ENCODE results near the gene MYBPC1. TPM values are rescaled to one million over a fixed set of nuclear protein-coding genes. Genes with fewer than 3 reads are reported as not detected.
A peak's percentile ranks its signal among the peaks of the same experiment; 100 is the strongest.

The MYBPC1 gene
- total RNA-seq, 2 donors from 2014 or later: not detected

- ATAC-seq (no peak), DNase-seq (no peak)
- Mint-ChIP-seq H3K4me1 (no peaks in the 10 kb centered on the region), H3K27ac (no peak overlapping the region), H3K36me3 (ENCODE audit: low read depth) (no peaks in the 10 kb centered on the region), H3K4me3 (no peak overlapping the region), H3K27me3 (peaks cover 19% of the 10 kb centered on the region)
- no peaks in the 10 kb centered on the region for H3K9me3 ChIP-seq (ENCODE audit: control insufficient read depth, low read length, poor library complexity, severe bottlenecking)
Measured at GRCh38 chr12:101609198-101609597, 14.4 kb downstream of the MYBPC1 start.

DNA sequence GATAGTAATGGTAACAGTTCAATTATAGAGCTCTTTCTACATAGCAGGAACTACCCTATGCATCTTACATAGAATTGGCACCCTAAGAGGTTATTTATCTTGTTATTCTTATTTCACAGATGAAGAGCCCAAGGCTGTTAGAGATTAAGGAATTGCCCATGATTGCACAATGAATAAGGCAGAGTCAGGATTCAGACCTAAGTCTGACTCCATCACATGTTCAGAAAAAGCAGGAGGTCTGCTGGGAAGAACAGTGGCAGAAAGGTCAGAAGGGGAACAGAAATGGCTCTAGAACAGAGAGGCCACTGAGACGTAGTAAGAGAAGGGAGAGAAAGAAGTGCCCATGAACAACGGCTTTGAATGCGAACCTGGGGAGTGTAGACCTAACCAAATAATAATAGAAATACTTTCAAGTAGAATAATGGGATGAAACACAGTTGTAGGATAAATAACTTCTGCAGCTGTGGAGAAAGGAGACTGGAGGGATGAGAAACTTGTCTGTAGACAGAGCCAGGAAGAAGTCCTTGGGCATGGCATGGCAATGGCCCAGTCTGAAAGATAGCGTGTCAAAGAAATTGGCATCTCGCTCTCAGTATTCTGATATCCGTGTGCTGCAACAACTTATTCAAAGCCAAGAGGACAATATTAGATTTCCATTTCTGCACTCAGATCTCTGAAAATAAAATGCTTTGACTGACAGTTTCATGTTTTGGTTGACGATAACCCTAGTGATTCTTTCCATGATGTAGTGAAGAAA is 17.6 kb downstream of the MYBPC1 start:
- H3K27me3 Mint-ChIP-seq: peaks cover 14% of the 10 kb centered on the region
- no peak overlapping the region for H3K4me3 Mint-ChIP-seq
- no peaks in the 10 kb centered on the region for H3K36me3 Mint-ChIP-seq (ENCODE audit: low read depth)
- ATAC-seq: no peak
- H3K4me1 Mint-ChIP-seq: peaks cover 8% of the 10 kb centered on the region
- H3K9me3 ChIP-seq (ENCODE audit: control insufficient read depth, low read length, poor library complexity, severe bottlenecking): no peaks in the 10 kb centered on the region
- H3K27ac Mint-ChIP-seq: no peak overlapping the region
- no peak for DNase-seq

- no peak for ATAC-seq
- Mint-ChIP-seq H3K36me3 (ENCODE audit: low read depth) (no peaks in the 10 kb centered on the region), H3K27me3 (peaks cover 12% of the 10 kb centered on the region), H3K27ac (peak overlapping the region; percentile 22), H3K4me1 (peaks cover 8% of the 10 kb centered on the region), H3K4me3 (no peak overlapping the region)
- no peak for DNase-seq
- H3K9me3 ChIP-seq (ENCODE audit: control insufficient read depth, low read length, poor library complexity, severe bottlenecking): no peaks in the 10 kb centered on the region
Measured at GRCh38 chr12:101616027-101616494, 21.3 kb downstream of the MYBPC1 start.

GRCh38 chr12:101619026-101619786 is 24.4 kb downstream of the MYBPC1 start:
- Mint-ChIP-seq H3K27ac (no peak overlapping the region), H3K4me3 (no peak overlapping the region), H3K4me1 (peaks cover 8% of the 10 kb centered on the region), H3K27me3 (peaks cover 16% of the 10 kb centered on the region), H3K36me3 (ENCODE audit: low read depth) (no peaks in the 10 kb centered on the region)
- H3K9me3 ChIP-seq (ENCODE audit: control insufficient read depth, low read length, poor library complexity, severe bottlenecking): no peaks in the 10 kb centered on the region
- no peak for ATAC-seq
- DNase-seq: no peak

GRCh38 chr12:101619858-101620761 is 25.3 kb downstream of the MYBPC1 start:
- Mint-ChIP-seq H3K4me1 (peaks cover 8% of the 10 kb centered on the region), H3K36me3 (ENCODE audit: low read depth) (no peaks in the 10 kb centered on the region), H3K4me3 (no peak overlapping the region), H3K27me3 (peaks cover 16% of the 10 kb centered on the region), H3K27ac (no peak overlapping the region)
- DNase-seq (no peak), ATAC-seq (no peak)
- no peaks in the 10 kb centered on the region for H3K9me3 ChIP-seq (ENCODE audit: control insufficient read depth, low read length, poor library complexity, severe bottlenecking)

DNA sequence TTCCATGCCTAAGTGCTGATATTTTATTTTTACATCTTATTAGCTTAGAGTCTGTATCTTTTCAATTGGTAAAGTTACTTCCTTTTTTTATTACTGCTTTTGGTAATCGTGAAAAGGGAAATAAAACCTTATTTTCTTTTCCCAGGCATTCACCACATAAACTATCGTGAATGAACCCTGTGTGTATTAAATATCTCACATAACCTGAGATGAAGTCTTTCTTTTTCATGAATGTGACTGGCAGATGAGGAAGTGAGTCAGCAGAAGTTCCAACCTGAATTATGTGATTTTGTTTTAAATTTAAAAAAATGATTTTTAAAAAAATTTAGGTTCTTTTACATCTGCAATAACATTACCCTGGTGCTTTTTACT is 26.0 kb downstream of the MYBPC1 start:
- H3K9me3 ChIP-seq (ENCODE audit: control insufficient read depth, low read length, poor library complexity, severe bottlenecking): no peaks in the 10 kb centered on the region
- Mint-ChIP-seq H3K27me3 (peaks cover 16% of the 10 kb centered on the region), H3K4me1 (peaks cover 5% of the 10 kb centered on the region), H3K4me3 (no peak overlapping the region), H3K27ac (no peak overlapping the region), H3K36me3 (ENCODE audit: low read depth) (no peaks in the 10 kb centered on the region)
- DNase-seq (no peak), ATAC-seq (no peak)

- H3K36me3 Mint-ChIP-seq (ENCODE audit: low read depth): no peaks in the 10 kb centered on the region
- no peaks in the 10 kb centered on the region for H3K4me1 Mint-ChIP-seq
- no peak for DNase-seq
- no peaks in the 10 kb centered on the region for H3K9me3 ChIP-seq (ENCODE audit: control insufficient read depth, low read length, poor library complexity, severe bottlenecking)
- peaks cover 19% of the 10 kb centered on the region for H3K27me3 Mint-ChIP-seq
- no peak overlapping the region for H3K27ac Mint-ChIP-seq
- ATAC-seq: no peak
- H3K4me3 Mint-ChIP-seq: no peak overlapping the region
Measured at GRCh38 chr12:101628676-101629075, 33.9 kb downstream of the MYBPC1 start.

- Mint-ChIP-seq H3K27ac (no peak overlapping the region), H3K36me3 (ENCODE audit: low read depth) (no peaks in the 10 kb centered on the region), H3K4me1 (peaks cover 2% of the 10 kb centered on the region), H3K4me3 (no peak overlapping the region), H3K27me3 (peaks cover 29% of the 10 kb centered on the region)
- peak; percentile 57 for ATAC-seq
- H3K9me3 ChIP-seq (ENCODE audit: control insufficient read depth, low read length, poor library complexity, severe bottlenecking): no peaks in the 10 kb centered on the region
- no peak for DNase-seq
Measured at GRCh38 chr12:101634724-101635123, 40.0 kb downstream of the MYBPC1 start.

- Mint-ChIP-seq H3K27me3 (peaks cover 32% of the 10 kb centered on the region), H3K4me3 (no peak overlapping the region), H3K4me1 (peaks cover 7% of the 10 kb centered on the region), H3K36me3 (ENCODE audit: low read depth) (no peaks in the 10 kb centered on the region), H3K27ac (no peak overlapping the region)
- no peak for DNase-seq
- ATAC-seq: no peak
- no peaks in the 10 kb centered on the region for H3K9me3 ChIP-seq (ENCODE audit: control insufficient read depth, low read length, poor library complexity, severe bottlenecking)
Measured at GRCh38 chr12:101637936-101638335, 43.2 kb downstream of the MYBPC1 start.

GRCh38 chr12:101642115-101643067 is 47.6 kb downstream of the MYBPC1 start:
- Mint-ChIP-seq H3K27me3 (peaks cover 37% of the 10 kb centered on the region), H3K27ac (no peak overlapping the region), H3K4me1 (peaks cover 8% of the 10 kb centered on the region), H3K36me3 (ENCODE audit: low read depth) (no peaks in the 10 kb centered on the region), H3K4me3 (peak overlapping the region; percentile 37)
- no peaks in the 10 kb centered on the region for H3K9me3 ChIP-seq (ENCODE audit: control insufficient read depth, low read length, poor library complexity, severe bottlenecking)
- no peak for ATAC-seq
- no peak for DNase-seq

DNA sequence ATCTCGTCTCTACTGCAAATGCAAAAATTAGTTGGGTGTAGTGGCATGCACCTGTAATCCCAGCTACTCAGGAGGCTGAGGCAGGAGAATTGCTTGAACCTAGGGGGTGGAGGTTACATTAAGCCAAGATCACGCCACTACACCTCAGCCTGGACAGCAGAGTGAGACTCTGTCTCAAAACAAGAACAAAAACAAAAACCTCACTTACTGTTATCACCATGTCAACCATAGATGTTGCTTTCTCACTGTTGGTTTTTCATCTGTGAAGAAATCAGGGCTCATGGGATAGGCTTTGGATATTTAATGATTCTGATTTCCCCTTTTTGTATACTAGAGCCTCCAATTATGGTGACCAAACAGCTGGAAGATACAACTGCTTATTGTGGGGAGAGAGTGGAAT is 52.9 kb downstream of the MYBPC1 start:
- Mint-ChIP-seq H3K4me1 (peaks cover 3% of the 10 kb centered on the region), H3K27me3 (peaks cover 25% of the 10 kb centered on the region), H3K27ac (no peak overlapping the region), H3K36me3 (ENCODE audit: low read depth) (no peaks in the 10 kb centered on the region), H3K4me3 (no peak overlapping the region)
- DNase-seq (no peak), ATAC-seq (no peak)
- no peaks in the 10 kb centered on the region for H3K9me3 ChIP-seq (ENCODE audit: control insufficient read depth, low read length, poor library complexity, severe bottlenecking)

GRCh38 chr12:101648195-101648594 is 53.4 kb downstream of the MYBPC1 start:
- Mint-ChIP-seq H3K4me1 (peaks cover 3% of the 10 kb centered on the region), H3K36me3 (ENCODE audit: low read depth) (no peaks in the 10 kb centered on the region), H3K4me3 (no peak overlapping the region), H3K27ac (no peak overlapping the region), H3K27me3 (peaks cover 30% of the 10 kb centered on the region)
- no peak for ATAC-seq
- no peak for DNase-seq
- H3K9me3 ChIP-seq (ENCODE audit: control insufficient read depth, low read length, poor library complexity, severe bottlenecking): no peaks in the 10 kb centered on the region
